Tibial nerve (tissue), 3 donors: Measurements from ENCODE around the gene TMEM272.

ENCODE experiments used
- POLR2A ChIP-seq, 2 donors: fragments of 450-650 bp; IDR thresholded peaks; one replicate each; pipeline ENCODE4 v1.6.1; 2017; ENCODE audit warnings: antibody characterized with exemption in 2 of 2, mild to moderate bottlenecking in 2 of 2, moderate library complexity in 2 of 2
- TF ChIP-seq, protein P1 (sequence below), 5 experiments: fragments of 200-600 bp in 3 of 5; fragments of 450-650 bp in 2 of 5; sonication (generic) in 3 of 5; IDR thresholded peaks; one replicate each; pipeline ENCODE4 v1.5.1; 2016 to 2019; ENCODE audit warnings: antibody characterized with exemption in 5 of 5, mild to moderate bottlenecking in 3 of 5, moderate library complexity in 2 of 5

DNA sequence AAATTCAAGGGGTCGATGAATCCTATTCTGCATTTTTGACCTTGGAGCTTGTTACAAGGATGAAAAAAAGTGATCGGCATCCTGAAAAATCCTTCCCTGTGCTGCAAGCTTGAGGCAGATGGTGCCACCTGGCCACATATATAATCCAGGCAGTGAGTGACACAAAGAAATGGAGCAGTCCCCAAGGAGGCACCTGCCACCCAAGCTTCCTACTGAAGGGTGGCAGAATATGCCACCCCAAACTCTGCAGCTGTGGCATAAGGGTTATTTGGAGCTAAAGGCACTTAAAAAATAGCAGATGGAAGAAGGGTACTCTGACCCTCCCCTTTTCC is 15.4 kb downstream of the TMEM272 start:
- TF ChIP-seq, protein P1, sequence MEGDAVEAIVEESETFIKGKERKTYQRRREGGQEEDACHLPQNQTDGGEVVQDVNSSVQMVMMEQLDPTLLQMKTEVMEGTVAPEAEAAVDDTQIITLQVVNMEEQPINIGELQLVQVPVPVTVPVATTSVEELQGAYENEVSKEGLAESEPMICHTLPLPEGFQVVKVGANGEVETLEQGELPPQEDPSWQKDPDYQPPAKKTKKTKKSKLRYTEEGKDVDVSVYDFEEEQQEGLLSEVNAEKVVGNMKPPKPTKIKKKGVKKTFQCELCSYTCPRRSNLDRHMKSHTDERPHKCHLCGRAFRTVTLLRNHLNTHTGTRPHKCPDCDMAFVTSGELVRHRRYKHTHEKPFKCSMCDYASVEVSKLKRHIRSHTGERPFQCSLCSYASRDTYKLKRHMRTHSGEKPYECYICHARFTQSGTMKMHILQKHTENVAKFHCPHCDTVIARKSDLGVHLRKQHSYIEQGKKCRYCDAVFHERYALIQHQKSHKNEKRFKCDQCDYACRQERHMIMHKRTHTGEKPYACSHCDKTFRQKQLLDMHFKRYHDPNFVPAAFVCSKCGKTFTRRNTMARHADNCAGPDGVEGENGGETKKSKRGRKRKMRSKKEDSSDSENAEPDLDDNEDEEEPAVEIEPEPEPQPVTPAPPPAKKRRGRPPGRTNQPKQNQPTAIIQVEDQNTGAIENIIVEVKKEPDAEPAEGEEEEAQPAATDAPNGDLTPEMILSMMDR (IDR thresholded peaks at IDR 0.05): no peak
- no peak for TF ChIP-seq POLR2A (IDR thresholded peaks at IDR 0.05)
